GM12801 (cell line): ENCODE measurements around the gene SPDEF.

Source experiments
- CTCF ChIP-seq: IDR thresholded peaks from one replicate; pipeline ENCODE4 v1.5.1; 2011; ENCODE audit warnings: control low read depth; ENCODE audit not compliant: insufficient read length; ENCODE audit errors: extremely low read depth

Gene SPDEF

DNA sequence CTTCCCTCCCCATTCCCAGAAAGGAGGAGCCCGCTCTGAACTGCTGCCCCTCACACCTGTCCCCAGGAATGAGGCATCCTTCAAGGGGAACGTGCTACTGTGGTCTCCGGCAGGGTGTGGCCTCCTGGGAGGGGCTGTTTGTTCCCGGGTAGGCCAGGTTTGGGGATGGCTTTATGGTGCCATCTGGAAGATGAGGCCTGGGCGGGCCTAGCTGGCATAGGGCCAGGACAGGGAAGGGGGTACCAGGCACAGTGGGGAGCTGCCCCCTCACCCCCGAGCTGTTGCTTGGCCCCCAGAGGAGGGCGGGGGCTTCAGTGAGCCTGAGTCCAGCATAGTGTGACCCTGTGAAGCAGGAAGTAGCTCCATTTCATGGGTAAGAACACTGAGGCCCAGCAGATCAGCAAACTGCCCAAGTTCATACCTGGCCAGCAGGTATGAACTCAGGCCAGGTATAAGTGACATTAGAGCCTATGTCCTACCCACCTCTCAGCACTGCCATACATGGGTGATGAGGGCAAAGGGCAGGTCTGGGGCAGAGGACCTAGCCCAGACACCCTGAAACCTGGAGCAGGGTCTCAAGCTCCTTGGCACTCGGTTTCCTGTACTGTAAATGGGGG lies 17.5 kb upstream of the SPDEF start:
- TF ChIP-seq CTCF: no peak

DNA sequence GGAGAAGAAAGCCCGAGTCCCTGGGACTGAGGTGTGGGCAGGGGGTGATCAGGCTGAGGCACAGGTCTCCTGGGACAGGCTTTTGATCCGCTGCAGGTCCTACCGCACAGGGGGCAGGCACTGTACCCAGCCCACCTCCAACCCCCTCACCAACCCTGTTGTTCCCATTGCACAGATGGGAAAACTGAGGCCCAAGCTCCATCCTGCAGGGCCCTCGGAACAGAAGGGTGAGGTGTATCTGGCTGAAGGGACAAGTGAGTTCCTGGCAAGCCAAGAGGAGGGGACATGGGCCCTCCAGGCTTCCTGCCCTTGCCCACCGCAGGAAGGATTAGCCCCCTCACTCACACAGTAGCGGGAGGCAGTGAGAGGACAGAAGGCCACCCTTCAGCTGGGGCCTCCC lies 16.5 kb upstream of the SPDEF start:
- no peak for TF ChIP-seq CTCF

- no peak for TF ChIP-seq CTCF
Measured at GRCh38 chr6:34572021-34572420, 15.9 kb upstream of the SPDEF start.

DNA sequence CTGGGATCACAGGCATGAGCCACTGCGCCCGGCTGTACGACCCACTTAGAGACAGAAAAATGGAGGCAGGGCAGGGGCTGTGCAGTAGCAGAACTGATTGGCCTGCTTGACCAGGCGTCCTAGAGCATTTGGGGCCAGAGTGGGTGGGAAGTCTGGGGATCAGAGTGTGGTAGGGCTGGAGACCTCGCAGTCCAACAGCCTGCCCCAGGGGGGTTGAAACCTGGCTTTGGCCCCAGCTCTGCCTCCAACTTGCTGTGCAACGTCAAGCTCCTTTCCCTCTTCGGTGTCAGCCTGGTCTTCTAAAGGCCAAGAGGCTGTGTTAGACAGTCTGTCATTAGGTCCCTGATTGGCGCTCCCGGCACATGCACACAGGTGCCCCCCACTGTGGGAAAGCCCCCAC lies 15.3 kb upstream of the SPDEF start:
- TF ChIP-seq CTCF: no peak

- no peak for TF ChIP-seq CTCF
Measured at GRCh38 chr6:34570066-34570833, 14.1 kb upstream of the SPDEF start.

DNA sequence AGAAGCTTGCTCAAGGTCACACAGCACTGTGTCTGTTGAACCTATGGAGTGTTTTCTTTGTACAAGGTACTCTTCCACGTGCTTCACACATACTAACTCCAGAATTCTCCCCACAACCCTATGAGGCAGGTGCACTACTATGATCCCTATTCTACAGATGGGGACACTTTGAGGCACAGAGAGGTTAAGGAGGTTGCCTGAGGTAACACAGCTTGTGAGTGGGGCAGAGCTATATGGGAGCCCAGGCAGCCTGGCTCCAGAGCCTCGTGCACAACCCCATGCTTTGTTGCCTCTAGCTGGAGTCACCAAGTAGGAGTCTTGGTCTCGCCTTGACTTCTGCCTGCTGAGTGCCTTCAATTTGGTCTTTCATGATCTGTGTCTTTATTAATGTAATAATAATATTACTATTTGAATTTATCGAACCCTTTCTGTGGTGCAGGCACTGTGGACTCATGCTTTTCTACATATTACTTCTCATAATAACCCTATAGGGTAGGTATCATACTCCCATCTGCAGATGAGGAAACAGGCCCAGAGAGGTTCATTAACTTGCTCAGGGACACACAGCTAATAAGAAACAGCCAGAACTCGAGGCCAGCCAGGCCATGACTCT lies 13.3 kb upstream of the SPDEF start:
- TF ChIP-seq CTCF: no peak

DNA sequence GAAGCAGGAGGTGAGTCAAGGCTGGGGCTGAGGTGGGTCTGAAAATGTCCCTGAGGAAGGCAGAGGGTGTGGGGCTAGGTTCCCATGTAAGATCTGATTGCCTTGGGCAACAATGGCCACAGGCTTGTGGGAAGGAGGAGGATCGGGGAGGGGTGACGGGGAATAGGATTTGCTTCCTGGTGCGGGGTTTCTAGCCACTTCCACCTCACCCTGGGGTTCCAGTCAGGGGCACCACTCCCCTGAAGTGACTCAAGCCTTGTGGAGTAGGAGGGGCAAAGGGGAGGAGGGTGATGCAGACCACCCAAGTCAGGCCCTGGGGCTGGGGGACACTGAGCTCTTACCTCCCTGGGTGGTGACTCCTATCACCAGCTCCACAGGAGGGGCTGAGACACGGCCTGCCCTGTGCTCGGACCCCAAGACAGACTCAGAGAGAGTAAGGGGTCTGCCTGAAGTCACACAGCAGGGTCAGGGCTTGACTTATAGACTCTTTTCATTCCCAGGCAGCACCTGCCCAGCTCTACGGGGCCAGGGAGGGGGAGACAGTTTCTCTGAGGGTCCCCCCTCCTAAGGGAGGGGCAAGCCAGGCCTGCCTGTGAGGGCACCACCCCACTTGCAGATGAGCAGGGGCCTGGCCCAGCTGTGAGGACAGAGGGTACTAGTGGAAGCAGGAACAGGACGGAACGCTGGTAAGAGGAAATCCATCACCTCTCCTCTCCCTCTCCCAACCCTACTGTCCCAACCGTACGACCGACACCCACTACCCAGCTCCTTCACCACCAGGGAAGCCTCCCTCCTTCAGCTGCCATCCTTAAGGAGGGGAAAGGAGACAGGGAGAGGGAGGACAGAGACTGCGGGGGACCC lies 12.4 kb upstream of the SPDEF start:
- TF ChIP-seq CTCF: no peak
